ENCODE measurements around the gene PCSK4.
"Not testable (repeated sequence)": the region's sequence is repeated elsewhere in the genome, so short reads cannot be mapped to it uniquely, and the experiment has no call there.

PCSK4 gene

GRCh38 chr19:1452802-1453524 is 37.2 kb downstream of the PCSK4 start:
- DNase-seq = no peak

- DNase-seq = no peak
Measured at GRCh38 chr19:1451916-1452801, 38.0 kb downstream of the PCSK4 start.

DNA sequence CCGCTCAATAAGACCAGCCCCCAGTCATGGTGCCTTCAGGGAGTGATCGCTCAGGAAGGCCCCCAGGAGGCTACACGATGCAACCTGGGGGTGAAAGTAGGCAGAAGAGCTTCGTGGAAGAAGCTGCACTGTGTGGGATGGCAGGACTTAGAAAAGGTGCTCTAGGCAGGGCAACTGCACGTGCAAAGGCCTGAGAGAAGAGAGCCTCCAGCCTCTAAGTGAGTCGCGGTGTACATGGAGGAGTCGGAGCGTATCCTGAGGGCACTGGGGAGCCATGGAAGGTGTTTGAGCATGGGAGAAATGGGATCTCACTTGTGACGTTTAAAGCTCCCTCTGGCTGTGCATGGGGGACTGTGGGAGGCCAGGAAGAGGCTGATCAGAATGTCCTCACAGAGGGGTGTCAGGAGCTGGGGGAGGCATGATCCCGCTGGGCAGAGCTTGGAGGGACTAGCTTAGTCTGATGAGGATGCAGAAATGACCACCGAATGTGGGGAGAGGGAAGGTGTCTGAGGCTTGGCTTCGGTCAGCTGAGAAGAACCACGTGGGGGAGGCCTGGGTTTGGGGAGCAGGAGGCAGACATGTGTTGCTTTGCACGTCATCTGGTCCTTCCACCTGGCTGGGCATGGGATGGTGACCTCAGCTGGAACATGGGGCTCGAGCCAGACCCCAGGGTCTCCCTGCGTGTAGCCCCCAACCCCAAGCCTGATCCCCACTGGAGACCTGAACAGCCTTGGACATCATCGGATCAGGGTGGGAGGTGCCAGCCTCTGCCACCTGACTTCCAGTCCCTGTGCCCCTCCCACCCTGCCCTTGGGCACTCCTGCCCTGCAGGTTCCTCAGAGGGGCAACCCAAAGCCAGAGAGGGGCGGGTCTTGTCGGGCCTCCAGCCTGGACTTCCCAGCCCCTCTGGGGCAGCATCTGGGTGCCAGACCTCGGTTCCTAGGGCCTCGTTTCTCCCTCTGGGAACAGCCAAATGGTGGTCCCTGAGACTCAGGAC is 39.1 kb downstream of the PCSK4 start:
- DNase-seq = no peak

DNA sequence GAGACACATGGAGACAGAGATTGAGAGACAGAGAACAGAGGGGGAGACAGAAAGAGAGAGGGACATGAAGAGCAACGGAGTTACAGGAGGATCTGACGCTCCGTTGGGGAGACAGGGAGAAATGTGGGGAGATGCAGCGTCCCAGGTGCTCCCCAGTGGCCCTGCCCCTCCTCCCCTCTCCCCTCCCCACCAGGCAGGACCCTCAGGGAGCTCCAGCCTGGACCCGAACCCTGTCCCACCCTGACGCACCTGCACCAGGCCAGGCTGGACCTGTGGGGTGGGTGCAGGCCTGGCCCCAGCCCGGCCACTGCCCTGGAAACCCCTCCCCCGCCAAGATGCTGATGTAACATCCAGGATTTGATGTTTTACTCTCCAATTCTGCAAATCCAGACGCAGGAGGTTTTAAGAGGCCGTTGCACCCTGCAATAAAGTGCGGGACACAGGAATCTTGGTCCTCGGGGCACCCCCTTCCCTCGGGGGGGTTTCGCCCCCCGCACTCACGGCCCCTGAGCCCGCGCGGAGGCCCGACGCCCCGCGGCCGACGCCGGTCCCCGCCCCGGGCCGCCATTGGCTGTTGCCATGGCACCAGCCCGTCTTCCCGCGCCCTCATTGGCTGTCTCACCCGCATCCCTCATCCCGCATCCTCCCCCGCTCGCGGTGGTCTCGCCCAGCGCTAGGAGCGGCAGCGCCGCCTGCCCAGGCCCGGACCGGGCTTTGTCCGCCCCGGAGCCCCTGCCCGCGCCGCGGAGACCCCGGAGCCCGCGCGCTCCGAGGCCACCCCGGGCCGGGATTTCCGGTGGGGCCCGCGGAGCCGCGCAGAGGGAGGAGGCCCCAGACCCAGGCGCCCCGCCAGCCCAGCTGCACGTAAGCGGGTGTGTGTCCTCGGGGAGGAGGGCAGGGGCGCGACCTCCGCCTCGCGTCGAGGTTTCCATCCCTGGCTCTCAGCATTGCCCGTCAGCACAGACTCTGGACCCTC is 40.4 kb downstream of the PCSK4 start, which contains the start of gene APC2:
APC2 (plus strand) TSS at position 655 of the 976 bp plus-strand sequence. CDS start 2,881 bp downstream, outside the sequence.
- no peak for DNase-seq

DNA sequence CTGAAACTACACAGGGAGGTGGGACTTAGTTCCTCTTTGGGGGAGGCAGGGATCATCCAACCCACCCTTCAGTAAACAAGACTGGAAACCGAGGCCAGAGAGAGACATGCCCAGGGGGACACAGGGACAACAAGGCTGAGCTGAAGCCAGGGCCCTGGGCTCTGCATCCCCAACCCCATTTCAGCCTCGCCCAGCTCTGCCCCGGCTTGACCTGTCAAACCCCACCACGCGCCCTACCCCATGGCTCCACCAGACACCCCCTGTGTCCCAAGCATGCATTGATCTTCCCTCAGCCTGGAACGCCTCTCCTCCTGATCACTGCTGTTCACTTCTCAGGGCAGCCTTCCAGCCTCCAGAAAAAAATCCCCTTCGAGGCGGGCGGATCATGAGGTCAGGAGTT is 42.2 kb downstream of the PCSK4 start:
- no peak for DNase-seq

GRCh38 chr19:1447504-1447903 is 42.6 kb downstream of the PCSK4 start:
- no peak for DNase-seq

- DNase-seq = peak; percentile 25
Measured at GRCh38 chr19:1446713-1447481, 43.3 kb downstream of the PCSK4 start.

DNA sequence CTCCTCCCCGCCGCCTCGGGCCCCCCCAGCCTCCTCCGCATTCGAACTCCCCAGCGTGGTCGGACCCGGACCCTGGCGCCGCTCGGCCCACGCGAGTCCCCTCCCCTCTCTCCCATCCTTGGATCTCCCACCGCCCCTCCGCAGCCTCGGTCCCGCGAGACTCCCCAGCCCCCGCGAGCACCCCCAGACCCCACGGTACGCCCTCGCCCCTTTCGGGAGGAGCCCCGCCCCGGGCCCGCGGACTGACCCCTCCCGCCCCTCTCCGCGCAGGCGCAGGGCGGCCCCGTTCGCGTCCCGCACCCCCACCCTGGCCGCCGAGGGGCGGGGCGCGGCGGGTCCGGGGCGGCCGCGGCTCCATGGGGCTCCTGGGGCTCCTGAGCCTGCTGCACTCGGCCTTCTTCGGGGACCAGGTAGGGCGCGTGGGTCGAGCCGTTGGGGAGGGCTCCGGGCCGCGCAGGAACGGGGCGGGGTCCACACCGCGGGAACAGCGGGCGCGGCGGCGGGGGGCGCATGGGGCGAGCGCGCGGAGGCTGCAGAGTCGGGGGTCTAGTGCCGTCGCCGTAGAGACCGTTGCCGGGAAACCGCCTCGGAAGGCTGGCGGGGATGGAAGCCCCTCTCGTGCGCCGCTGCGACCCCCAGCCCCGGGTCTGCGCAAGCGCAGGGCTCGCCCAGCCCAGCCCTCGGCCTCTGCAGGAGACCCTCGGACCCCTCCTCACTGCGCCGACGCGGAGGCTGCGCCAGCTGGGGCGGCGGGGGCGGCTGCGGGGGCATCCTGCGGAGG is 44.0 kb downstream of the PCSK4 start:
- DNase-seq = no peak

DNA sequence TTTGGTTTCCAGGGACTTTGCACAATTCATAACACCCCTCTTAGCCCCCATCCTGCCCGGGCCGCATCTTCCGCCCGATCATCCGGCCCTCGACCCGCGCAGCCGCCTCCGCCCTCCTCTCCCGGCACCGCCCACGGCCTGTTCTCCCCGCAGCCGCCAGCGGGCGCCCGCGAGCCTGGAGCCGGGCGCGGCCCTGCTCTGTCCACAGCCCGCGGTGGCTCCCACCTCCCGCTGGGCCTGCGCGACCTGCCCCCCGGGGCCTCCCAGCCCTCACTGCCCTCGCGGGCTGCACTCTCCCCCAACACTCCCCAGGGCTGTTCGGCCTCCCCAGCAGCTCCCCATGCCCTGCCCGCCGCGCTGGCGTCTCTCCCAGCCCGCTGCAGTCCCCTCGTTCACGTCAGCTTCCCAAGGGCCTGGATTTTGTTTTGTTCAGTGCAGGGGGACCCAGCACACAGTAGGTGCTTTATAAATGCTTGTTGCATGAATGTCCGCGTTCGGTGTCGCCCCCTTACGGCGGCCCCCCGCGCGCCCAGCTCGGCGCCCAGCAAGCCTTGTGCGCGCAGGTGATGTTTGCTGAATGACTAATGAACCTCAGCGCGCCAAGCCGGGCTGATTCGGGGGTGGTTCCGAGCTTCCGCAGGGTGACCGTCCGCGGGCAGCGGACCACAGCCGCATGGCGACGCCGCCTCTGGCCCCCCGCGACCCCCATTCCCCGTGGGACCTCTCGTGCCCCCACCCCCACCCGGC is 44.8 kb downstream of the PCSK4 start:
- DNase-seq = peak; percentile 76

DNA sequence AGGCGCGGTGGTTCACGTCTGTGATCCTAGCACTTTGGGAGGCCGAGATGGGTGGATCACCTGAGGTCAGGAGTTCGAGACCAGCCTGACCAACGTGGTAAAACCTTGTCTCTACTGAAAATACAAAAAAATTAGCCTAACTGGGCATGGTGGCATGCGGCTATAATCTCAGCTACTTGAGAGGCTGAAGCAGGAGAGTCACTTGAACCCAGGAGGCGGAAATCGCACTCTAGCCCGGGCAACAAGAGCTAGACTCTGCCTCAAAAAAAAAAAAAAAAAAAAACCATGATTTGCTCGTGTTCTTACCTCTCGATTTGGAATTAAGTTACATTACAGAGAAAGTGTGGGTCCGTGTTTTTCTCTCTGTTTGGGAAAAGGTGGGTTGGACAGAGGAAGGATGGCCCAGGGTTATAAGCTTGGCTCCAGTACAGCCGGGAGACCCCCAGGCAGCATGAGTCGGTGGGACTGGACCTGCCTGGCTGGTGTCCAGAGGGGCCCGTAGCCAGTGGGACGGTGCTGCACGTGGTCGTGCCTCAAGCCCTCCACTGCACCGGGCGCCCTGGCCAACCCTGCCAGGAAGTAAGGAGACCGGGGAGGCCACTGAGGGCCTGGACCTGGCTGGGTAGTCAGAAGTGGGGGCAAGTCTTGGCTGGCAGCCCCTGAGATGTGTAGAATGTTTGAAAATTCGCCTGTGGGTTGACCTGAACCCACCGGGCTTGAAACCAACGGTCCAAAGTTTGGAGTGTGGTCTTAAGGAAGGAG is 48.3 kb downstream of the PCSK4 start:
- no peak for DNase-seq

DNA sequence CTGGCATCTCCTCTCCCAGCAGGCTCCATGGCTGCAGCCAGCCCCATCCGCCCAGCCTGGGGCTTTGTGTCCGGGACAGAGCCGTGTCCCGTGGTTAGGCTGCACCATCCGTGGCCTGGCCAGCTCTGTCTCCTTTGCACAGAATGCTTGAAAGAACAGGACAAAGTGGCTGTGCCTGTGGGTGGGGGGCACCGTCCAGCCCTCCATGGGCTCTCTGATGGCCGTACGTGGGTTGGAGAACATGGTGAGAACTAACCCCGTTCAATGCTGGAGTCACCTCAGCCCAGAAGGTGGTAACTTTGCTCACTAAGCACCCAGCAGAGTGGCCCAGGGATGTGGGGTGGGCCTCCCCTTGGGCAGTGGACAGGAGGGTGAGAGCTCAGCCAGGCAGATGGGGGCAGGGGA is 49.1 kb downstream of the PCSK4 start:
- no peak for DNase-seq

DNA sequence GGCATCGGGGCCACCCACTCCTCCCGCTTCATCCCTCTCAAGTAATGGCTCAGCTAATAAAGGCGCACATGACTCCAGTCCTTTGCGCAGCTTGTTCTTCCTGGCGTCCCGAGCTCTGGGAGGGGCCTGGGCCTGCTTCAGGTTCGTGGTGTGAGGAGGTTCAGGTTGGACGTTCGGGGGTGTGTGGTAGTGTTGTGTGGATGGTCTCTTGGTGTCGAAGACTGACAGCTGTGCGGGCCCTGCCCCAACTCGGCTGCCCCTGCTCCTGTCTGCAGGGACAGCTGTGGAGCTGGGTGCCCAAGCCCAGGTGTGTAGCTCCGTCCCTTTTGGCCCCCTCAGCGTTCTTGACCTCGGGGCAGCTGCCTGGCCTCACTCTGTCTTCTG is 49.7 kb downstream of the PCSK4 start:
- no peak for DNase-seq

DNA sequence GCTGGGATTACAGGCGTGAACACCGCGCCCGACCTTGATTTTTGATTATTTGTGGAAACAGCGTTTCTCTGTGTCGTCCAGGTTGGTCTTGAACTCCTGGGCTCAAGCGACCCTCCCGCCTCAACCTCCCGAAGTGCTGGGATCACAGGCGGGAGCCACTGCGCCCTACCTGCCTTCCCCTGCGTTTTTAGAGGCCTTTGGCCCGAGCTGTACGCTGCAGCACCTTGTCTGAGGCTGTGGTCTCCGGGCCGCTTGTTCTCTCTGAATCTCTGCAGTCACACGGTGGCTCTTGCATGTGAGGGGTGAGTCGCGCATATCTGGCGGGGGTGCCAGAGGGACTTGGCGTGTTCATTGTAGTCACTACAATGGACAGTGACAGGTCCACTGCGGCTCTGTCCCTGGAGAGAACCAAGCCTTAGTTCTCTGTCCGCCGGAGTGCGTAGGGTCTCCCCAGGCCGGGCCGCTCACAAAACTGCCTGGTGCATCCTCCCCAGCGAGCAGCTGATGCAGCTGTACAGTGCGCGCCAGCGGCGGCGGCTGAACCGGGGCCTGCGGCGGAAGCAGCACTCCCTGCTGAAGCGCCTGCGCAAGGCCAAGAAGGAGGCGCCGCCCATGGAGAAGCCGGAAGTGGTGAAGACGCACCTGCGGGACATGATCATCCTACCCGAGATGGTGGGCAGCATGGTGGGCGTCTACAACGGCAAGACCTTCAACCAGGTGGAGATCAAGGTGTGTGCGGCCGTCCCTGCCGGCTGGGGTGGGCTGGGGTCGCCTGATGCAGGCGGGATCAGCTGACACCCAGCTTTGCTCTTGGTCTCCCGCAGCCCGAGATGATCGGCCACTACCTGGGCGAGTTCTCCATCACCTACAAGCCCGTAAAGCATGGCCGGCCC is 50.4 kb downstream of the PCSK4 start:
- DNase-seq = not testable (repeated sequence)

GRCh38 chr19:1438933-1439354 is 51.2 kb downstream of the PCSK4 start:
- DNase-seq = no peak

- peak; percentile 96 for DNase-seq
Measured at GRCh38 chr19:1438035-1438932, 51.9 kb downstream of the PCSK4 start, which contains the start of gene RPS15. Gene RPS15 (plus strand): TSS chr19:1438396. CDS start chr19:1438426, 30 bp downstream.

- DNase-seq = no peak
Measured at GRCh38 chr19:1437609-1438008, 52.5 kb downstream of the PCSK4 start.

Measured in activated gamma-delta T cell treated with Interleukin-2 at 50 U/mL for 16 hours (primary cell).